Amniotic stem cell (primary cell): Measurements from ENCODE around the gene KLK8.
"Not testable (repeated sequence)": the region's sequence is repeated elsewhere in the genome, so short reads cannot be mapped to it uniquely, and the experiment has no call there.

Experiments
- DNase-seq: peaks from one replicate; lab custom pipeline; 2025; lab: John Stamatoyannopoulos, UW

Gene KLK8

GRCh38 chr19:50983625-50984292 lies 17.6 kb downstream of the KLK8 start, which contains the start of gene KLK7:
Gene KLK7, minus strand, starts transcription at chr19:50983917. Its CDS starts 1,518 bp downstream, at chr19:50982399.
- no peak for DNase-seq

GRCh38 chr19:50982186-50982585 lies 19.2 kb downstream of the KLK8 start:
- DNase-seq, result no peak

GRCh38 chr19:50981587-50982146 lies 19.7 kb downstream of the KLK8 start:
- no peak for DNase-seq

GRCh38 chr19:50980208-50980607 lies 21.2 kb downstream of the KLK8 start:
- DNase-seq, result no peak

GRCh38 chr19:50979758-50980157 lies 21.6 kb downstream of the KLK8 start:
- DNase-seq, result no peak

GRCh38 chr19:50978772-50979390 lies 22.5 kb downstream of the KLK8 start:
- no peak for DNase-seq

GRCh38 chr19:50977626-50978025 lies 23.8 kb downstream of the KLK8 start:
- no peak for DNase-seq

GRCh38 chr19:50975766-50976165 lies 25.6 kb downstream of the KLK8 start:
- no peak for DNase-seq

- DNase-seq, result no peak
Measured at GRCh38 chr19:50974702-50975556, 26.5 kb downstream of the KLK8 start.

- DNase-seq, result no peak
Measured at GRCh38 chr19:50972795-50973376, 28.5 kb downstream of the KLK8 start.

- not testable (repeated sequence) for DNase-seq
Measured at GRCh38 chr19:50969810-50970209, 31.6 kb downstream of the KLK8 start.

GRCh38 chr19:50969413-50969760 lies 32.0 kb downstream of the KLK8 start, which contains the start of gene KLK6:
Gene KLK6, minus strand, starts transcription at chr19:50969591. Its CDS starts 1,487 bp downstream, at chr19:50968104.
- no peak for DNase-seq

GRCh38 chr19:50968716-50969412 lies 32.5 kb downstream of the KLK8 start:
- DNase-seq, result no peak

GRCh38 chr19:50967929-50968715 lies 33.3 kb downstream of the KLK8 start:
- DNase-seq, result no peak

GRCh38 chr19:50964266-50964665 lies 37.1 kb downstream of the KLK8 start:
- DNase-seq, result no peak

GRCh38 chr19:50963381-50963780 lies 38.0 kb downstream of the KLK8 start:
- no peak for DNase-seq

GRCh38 chr19:50962245-50962644 lies 39.2 kb downstream of the KLK8 start:
- DNase-seq, result no peak

- DNase-seq, result no peak
Measured at GRCh38 chr19:50959731-50960500, 41.5 kb downstream of the KLK8 start.

- DNase-seq, result no peak
Measured at GRCh38 chr19:50957587-50957986, 43.8 kb downstream of the KLK8 start.

GRCh38 chr19:50952910-50953309 lies 48.5 kb downstream of the KLK8 start, which contains the start of gene KLK5:
Gene KLK5, minus strand, starts transcription at chr19:50953038. Its CDS starts 381 bp downstream, at chr19:50952657.
- no peak for DNase-seq
